HUDEP-2 (cell line): ENCODE data around the gene PRDM16.

Source experiments
- DNase-seq, 76 experiments: peaks; one replicate each; lab custom pipeline; 2025; ENCODE audit not compliant: unreplicated experiment in 76 of 76; lab: John Stamatoyannopoulos, UW

PRDM16 gene

GRCh38 chr1:3195480-3195815 lies 126.4 kb downstream of the PRDM16 start:
- DNase-seq = no peak

GRCh38 chr1:3195966-3196515 lies 127.0 kb downstream of the PRDM16 start:
- DNase-seq = no peak

GRCh38 chr1:3196577-3197245 lies 127.7 kb downstream of the PRDM16 start:
- no peak for DNase-seq

GRCh38 chr1:3197781-3198316 lies 128.8 kb downstream of the PRDM16 start:
- peak in 1 of 76 experiments; percentile 13 for DNase-seq

- no peak for DNase-seq
Observed at GRCh38 chr1:3198371-3199271, 129.6 kb downstream of the PRDM16 start.

GRCh38 chr1:3204725-3205124 lies 135.7 kb downstream of the PRDM16 start:
- DNase-seq = no peak

GRCh38 chr1:3205815-3206214 lies 136.8 kb downstream of the PRDM16 start:
- DNase-seq = no peak

- no peak for DNase-seq
Observed at GRCh38 chr1:3206696-3207095, 137.7 kb downstream of the PRDM16 start.

GRCh38 chr1:3207217-3207848 lies 138.3 kb downstream of the PRDM16 start:
- no peak for DNase-seq

- DNase-seq = no peak
Observed at GRCh38 chr1:3208819-3209200, 139.8 kb downstream of the PRDM16 start.

- no peak for DNase-seq
Observed at GRCh38 chr1:3209201-3209600, 140.2 kb downstream of the PRDM16 start.

- no peak for DNase-seq
Observed at GRCh38 chr1:3211582-3212375, 142.8 kb downstream of the PRDM16 start.

GRCh38 chr1:3212453-3213355 lies 143.7 kb downstream of the PRDM16 start:
- no peak for DNase-seq

GRCh38 chr1:3213730-3214129 lies 144.7 kb downstream of the PRDM16 start:
- no peak for DNase-seq

- DNase-seq = no peak
Observed at GRCh38 chr1:3215198-3216014, 146.4 kb downstream of the PRDM16 start.

GRCh38 chr1:3216015-3216391 lies 147.0 kb downstream of the PRDM16 start:
- DNase-seq = no peak

GRCh38 chr1:3217181-3217641 lies 148.2 kb downstream of the PRDM16 start:
- no peak for DNase-seq

- DNase-seq = no peak
Observed at GRCh38 chr1:3217979-3218679, 149.1 kb downstream of the PRDM16 start.
